HG02798 (cell line): ENCODE measurements around the gene SSUH2.
"Not testable (repeated sequence)": the region's sequence is repeated elsewhere in the genome, so short reads cannot be mapped to it uniquely, and the experiment has no call there.

Experiments used
- ATAC-seq: cut with Tn5 transposase; IDR thresholded peaks from one replicate; pipeline ENCODE4 v1.9.1; 2021; ENCODE audit warnings: mild to moderate bottlenecking; ENCODE audit not compliant: unreplicated experiment, poor library complexity

SSUH2 gene

DNA sequence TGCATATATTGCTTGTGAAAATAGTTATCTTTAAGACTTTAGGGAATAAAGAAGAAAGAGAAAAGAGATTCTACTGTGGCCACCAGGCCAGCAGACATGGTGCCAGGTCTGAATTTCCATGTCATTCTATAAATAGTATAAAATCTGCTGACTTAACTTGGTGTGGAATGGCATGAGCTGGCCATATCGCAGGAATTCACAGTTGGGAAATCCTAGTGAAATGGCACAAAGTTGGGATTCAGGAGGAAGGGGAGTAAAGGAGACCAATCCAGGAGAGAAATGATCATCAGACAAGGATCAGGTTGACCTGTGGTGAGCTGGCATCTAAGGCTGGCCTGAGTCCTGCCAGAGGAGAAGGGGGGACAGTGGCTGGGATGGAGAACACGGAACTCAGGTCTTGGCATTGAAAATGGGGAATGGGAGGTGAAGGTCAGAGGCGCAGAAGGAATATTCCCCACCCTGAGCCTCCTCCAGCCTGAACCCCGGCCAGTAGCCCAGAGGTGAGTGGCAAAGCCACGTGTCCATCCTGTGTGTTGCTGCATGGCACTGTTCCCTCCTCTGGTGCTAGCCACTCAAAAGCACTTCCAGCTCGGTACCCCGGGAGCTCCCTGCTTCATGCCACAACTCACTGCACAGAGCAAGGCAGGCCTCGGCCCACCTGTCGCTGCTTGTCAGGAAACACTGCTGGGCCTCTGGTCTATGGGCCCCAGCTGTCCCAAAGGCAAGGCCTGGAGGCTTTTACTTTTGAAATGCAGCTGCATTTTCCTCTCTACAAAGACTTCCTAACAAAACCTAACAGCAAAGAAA lies 51.4 kb downstream of the SSUH2 start:
- no peak for ATAC-seq

DNA sequence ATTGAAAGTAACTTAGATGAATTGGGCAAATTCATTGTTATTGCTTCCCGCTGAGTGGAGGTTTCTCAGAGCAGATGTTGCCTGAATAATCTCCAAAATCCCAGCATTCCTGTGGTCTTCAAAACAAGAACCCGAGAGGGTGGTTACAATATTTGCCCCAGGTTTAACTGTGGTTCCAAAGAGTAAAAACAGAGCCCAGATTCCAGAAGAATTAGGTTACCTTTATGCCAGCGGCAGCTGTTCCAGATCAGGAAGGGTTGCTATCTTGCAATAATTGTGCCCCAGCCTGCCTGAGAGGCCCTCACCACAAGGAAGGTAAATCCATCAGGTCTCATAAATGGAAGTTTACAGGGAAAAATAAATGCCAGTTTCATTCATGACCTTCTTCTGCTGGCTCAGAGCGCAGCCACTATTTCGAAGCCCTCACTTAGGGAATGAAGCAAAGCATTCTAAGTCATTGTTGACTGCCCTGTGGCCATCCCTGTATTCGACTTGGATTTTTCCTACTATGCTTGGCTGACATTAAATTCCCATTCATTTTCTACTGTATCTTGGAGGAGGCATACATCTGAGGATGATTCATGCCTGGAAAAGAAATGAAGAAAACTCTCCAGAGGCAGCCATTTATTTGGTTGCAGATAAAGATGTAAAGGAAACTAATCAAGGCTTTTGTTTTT lies 54.6 kb downstream of the SSUH2 start:
- no peak for ATAC-seq

DNA sequence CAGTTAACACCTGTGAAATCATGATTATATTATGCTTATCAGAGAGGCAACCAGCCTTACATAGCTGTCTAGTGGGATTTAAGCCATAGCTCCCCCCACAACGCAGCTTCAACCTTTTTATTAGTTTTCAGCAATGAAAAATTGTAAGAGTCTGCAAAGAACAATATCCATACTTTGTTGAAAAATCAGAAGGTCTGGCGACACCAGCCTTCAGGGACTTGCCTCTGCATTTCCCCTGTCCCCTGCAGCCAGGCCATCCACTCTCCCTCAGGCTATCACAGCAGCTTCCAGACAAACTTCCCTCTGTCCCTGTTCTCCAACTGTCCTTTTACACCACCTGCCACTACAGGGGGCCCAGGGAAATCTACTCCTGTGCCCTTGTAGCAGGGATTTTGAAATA lies 59.9 kb downstream of the SSUH2 start:
- no peak for ATAC-seq

DNA sequence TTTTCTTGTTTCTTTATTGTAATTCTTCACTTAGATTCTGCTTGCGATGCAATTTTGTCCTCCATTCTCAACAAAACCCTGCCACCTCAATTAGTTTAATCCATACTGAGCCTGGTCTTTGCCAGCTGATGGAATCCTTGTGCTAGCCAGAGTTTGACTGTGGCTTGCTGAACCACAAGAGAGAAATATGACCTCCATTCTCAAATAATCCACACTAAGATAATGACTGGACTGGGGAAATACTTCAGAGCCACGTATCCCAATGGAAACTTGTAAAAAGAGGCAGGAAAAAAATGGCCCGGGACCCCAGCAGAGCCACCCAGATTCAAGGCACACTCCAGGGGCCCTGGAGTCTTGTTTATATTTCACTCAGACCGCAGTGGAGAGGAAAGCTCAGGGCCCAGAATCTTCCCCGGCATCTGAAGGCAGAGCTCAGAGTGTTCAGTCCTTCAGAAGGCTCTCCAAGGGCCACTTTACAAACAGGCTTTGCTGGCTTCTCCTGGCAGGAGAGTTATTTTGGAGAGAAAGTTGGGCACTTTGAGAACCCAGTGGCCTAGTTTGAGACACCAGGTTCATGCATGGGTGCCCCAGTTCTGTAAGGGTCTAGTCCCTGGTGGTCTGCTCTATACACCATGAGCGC lies 62.7 kb downstream of the SSUH2 start:
- ATAC-seq, result no peak

DNA sequence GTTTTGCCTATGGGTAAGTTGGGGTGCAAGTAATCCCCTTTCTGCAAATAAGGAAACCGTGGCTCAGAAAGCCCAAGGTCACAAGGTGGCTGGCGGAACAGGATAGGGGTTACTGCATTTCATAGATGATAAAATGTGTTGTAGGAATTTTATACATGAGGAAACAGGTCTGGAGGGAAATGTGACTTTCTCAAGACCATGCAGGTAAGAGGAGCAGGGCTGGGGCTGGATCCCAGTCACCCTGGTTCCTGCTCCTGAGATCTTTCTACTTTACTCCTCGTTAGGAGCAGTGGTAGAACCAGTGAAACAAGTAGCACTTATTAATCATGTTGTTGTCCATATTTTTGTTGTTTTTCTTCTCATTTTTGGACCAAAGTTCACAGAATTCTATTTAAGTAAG lies 63.2 kb downstream of the SSUH2 start:
- ATAC-seq, result no peak

DNA sequence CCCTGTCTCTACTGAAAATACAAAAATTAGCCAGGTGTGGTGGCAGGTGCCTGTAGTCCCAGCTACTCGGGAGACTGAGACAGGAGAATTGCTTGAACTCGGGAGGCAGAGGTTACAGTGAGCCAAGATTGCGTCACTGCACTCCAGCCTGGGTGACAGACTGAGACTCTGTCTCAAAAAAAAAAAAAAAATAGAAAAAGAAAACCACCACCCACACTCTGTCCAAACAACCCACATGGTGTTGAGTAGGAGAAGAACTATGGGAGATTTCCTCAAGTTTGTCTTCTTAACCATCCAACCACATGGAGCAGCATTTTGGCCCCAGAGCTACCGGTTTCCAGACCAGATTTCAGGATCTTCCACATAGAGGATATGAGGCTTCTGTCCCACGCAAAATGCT lies 64.2 kb downstream of the SSUH2 start:
- not testable (repeated sequence) for ATAC-seq

DNA sequence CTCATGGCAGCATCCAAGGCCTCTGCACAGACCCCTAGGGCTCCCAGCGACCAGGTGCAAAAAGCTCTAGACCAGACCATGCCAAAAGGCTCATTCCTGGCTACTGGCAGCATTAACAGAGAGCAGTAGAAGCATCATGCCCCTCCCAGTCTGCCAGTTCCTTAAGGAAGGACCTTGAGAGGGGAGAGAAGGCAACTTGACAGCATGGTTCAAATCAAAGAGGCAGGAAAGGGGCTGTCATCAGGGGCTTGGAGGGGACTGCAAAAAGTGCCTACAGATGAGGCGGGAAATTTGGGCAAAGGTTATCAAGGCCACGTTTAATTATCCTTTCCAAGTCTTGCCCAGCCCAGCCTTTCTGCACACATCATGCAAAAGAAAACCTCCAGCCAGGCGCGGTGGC lies 64.7 kb downstream of the SSUH2 start:
- no peak for ATAC-seq

DNA sequence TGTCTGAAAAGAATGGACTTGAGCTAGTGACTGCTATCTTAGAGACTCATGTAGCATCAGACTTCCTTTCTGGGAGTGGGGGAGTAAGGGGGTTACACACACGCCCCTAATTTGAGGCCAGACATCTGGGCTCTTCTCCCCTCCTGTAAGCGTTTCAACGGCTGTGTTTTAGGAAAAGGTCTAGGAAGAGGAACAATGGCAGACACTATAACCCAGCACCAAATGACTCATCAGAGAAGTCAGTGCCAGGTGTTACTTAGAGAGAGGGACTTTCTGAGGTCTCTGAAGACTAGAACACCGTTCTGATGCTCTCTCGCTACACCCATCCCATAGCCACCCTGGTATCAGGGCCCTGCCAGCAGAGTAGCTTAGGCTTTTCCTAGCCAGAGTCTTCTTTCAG lies 65.5 kb downstream of the SSUH2 start:
- ATAC-seq, result peak; percentile 99

DNA sequence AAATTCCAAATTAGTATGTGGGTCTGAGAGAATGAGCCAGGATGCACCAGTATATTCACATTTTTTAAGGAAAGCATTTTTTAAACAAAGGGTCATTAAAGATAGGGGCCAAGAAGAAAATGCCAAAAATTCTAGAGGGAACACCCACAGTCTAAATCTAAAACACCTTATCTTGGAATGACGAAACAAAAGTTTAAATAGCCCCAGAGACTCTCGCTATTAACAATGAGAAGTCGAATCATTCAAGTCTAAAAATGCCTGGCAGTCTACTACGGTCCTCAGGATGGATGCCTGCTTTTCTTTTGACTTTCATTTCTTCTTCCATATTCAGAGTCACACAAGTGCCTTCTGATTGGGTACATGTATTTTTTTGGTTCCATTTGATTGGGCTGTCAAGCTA lies 66.3 kb downstream of the SSUH2 start:
- ATAC-seq, result peak; percentile 14

DNA sequence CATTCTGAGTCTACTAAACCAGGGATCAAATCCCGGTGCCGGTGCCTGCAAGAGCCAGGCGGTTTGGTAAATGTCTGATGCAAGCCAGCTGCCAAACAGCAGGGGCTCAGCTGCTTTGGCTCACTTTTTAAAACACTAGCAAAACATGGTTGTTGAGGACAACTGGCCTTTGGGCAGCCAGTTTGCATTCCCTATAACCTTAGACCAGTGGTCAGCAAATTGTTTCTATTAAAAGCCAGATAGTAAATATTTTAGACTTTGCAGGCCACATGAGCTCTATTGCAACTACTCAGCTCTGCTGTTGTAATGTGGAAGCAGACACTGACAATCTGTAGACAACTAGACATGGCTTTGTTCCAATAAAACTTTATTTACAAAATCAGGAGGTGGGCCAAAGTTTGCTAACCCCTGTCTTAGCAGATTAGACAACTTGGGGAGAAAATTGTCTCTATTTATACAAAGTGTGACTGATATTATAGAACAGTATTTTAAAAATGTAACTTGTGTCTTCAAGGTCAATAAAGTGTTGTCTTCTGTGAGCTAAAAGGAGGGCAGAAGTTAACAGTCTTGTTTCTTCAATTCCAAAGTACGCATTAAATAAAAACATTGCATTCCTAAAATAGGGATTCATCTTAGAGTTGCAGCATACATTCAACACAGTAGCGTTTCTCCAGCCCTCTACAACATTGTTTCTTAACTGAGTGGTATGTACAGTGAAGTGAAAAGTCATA lies 67.6 kb downstream of the SSUH2 start:
- ATAC-seq, result no peak

DNA sequence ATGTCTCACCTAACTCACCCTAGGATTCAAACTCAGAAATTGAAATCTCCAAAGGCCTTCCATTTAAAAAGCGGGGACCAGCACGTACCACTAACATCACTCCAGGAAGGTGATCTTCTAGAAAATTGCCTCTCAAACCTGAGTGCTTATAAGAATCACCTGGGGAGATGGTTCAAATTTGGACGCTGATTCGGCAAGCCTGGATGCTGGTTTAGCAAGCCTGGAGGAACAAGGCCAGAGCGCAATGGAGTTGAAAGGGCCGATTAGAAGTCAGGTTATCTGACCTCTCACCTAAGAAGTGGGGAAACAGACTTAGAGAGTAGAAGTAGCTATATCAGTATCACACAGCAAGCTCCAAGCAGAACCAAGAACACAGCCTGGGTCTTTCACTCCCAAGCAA lies 68.2 kb downstream of the SSUH2 start:
- ATAC-seq, result no peak

DNA sequence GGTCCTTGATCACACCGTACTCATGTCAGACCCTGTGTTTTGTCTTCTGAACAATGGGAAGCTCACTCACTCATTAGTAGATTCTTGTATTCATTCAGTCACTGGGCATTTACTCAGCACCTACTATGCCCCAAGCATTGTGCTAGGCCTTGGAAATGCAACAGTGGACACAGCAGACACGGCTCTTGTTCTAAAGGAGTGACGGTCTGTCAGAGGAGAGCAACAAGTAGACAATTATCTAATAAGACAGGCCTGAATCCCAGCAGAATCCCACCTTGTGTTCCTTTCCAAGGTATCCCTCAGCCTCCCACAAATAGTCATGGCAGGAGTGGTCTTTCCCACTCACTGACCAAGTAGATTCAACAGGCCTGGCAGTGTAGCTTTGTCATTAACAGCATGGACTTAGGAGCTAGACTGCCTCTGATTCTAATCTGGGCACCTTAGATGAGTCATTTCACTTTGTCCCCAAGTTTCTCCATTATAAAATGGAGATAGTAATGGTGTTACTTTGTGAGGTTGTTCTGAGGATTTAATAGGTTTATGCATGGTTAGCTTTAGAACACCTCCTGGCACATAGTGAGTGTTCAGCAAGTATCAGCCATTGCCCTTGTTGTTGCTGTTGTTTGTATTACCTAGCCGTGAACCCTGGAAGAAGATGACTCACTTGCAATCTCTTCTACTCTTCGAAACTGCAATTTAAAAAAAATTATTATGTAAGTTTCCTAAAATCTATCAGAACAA lies 69.1 kb downstream of the SSUH2 start:
- ATAC-seq, result no peak

DNA sequence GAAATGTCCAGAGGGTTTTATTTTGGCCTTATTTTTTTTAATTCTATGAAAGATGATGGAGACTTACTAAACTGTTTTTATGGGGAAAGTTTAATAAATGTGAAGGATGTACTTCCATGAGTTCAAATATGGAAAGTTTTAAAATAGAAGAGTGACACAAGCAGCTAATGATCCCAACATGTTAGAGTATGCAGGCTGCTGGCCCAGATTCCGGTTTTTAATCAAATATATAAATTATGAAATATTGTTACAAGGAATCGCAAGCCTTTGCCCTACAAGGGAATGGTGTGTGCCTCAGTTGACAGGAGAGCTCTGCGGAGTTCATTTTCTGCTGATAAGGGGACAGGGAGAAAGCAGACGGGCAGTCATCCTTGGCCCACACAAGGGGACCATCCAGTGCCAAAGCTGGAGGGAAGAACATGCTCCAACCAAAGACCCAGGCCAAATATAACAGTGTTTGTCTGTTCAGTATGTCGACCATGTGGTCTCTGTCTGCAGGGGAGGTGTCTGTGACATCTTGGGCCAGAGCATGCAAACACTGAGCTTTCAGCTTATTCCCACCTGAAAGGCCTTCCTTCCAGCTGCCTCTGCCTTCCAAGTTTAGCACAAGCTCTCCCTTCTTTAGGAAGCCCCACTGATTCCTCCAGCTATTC lies 69.8 kb downstream of the SSUH2 start:
- no peak for ATAC-seq

DNA sequence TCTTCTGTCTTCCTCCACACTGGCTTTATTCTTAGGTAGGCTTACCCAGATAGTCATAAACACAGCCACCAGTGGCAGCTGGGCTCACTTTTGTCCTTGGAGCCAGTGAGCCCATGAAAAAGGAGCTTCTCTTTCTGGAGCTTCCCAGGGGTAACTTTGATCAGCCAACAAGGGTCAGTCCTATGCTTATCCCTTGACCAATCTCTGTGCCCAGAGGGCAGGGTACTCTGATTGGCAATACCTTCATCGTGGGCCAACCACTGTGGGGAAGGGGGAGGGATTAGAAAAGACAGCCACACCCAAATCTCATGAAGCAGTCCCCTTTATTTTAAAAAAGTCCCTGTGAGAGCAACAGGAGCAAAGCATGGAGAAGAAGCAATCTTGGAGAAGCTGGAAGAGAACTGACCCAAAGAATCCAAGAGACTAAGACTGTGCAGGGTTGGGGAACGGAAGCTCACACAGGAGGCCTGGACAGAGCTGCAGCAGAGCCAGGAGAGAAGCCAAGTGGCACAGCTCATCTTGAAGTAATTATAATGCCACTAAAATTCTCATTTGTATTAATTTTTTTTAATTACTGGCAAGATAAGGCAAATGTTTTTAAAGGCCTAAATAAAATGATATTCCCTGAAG lies 70.4 kb downstream of the SSUH2 start:
- ATAC-seq, result no peak

DNA sequence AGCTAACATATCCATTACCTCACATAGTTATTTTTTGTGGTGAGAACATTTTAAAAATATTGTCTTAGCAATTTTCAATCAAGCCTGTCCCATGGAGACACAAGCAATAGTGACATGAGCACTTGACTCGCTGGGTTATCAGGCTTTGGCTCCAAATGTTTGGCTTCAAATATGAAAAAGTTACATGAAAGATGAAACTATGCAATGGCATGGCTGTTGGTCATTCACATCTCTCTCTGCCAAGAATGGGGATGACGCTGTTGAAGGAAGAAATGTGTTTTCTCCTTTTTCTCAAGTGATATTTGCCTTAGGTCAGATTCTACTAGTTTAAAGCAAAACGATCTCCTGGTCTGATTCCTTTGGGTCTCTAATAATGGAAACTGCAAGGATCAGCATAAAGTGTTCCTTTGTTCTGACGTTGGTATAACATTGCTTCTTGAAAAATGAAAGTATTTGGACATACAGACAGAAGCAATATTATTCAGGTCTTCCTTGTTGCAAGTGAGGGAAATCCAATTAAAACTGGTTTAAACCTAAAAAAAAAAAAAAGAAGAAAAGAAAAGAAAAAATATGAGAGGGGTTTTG lies 71.2 kb downstream of the SSUH2 start:
- no peak for ATAC-seq

DNA sequence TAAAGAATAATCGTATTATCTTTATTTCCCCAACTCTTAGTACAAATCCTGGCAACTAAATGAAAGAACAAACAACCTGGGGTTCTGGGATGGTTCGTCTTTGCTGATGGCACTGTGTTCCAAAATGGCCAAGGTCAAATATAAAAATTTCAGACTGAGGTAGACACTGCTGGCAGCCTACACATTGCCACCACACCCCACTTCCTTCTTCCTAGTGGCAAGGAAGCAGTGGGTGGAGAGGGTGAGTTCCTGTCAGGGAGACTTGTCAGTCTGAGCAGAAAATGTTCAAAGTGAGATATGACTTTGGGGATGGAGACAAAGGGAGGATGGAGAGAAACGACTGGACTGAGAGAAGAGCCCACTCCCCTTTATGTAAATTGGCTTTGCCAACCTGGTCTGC lies 73.3 kb downstream of the SSUH2 start:
- ATAC-seq, result no peak
